Common myeloid progenitor, CD34-positive (primary cell): ENCODE results near the gene STK10.
A peak's percentile ranks its signal among the peaks of the same experiment; 100 is the strongest.

Experiments
- CTCF ChIA-PET: fragments of 350-600 bp; sonication (Branson Sonifier 250); formaldehyde crosslinking; loops from one replicate; lab custom pipeline; 2021; ENCODE audit warnings: antibody characterized with exemption; lab: Charles Lee
- POLR2A ChIA-PET: fragments of 350-600 bp; sonication (Branson Sonifier 250); formaldehyde crosslinking; loops from one replicate; lab custom pipeline; 2021; ENCODE audit warnings: antibody characterized with exemption; lab: Charles Lee
- DNase-seq, 3 donors: peaks; one replicate each; pipeline versions ENCODE4 v3.0.0 to v3.0.0-alpha.2; 2013
- H3K27ac ChIP-seq, 2 experiments: 1 replicate in 1 of 2; 2 replicates in 1 of 2; pipeline ENCODE4 v1.7.0; 2013; ENCODE audit warnings: inconsistent platforms in 2 of 2, low read length in 2 of 2, mild to moderate bottlenecking in 2 of 2, low read depth in 1 of 2, moderate library complexity in 1 of 2; ENCODE audit not compliant: severe bottlenecking in 2 of 2, insufficient read depth in 1 of 2, poor library complexity in 1 of 2
- H3K27me3 ChIP-seq, 5 experiments: replicated peaks in 2 of 5; 1 replicate in 3 of 5; 2 replicates in 2 of 5; pipeline versions ENCODE4 v1.6.1 to v1.7.0; 2013; ENCODE audit warnings: low read length in 4 of 5, mild to moderate bottlenecking in 2 of 5, moderate library complexity in 2 of 5, inconsistent platforms in 1 of 5; ENCODE audit not compliant: insufficient read depth in 5 of 5, control insufficient read depth in 4 of 5
- H3K36me3 ChIP-seq, 4 experiments: 1 replicate in 2 of 4; 2 replicates in 2 of 4; pipeline versions ENCODE4 v1.6.1 to v1.7.0; 2013; ENCODE audit warnings: low read length in 3 of 4, control low read depth in 1 of 4, mild to moderate bottlenecking in 1 of 4; ENCODE audit not compliant: control insufficient read depth in 4 of 4, insufficient read depth in 4 of 4
- H3K4me1 ChIP-seq, 4 experiments: 1 replicate in 3 of 4; 2 replicates in 1 of 4; pipeline versions ENCODE4 v1.6.1 to v1.7.1; 2013; ENCODE audit warnings: low read length in 3 of 4, mild to moderate bottlenecking in 3 of 4, control low read depth in 1 of 4, inconsistent platforms in 1 of 4, moderate library complexity in 1 of 4; ENCODE audit not compliant: control insufficient read depth in 4 of 4, insufficient read depth in 4 of 4; ENCODE audit errors: control extremely low read depth in 1 of 4
- H3K4me3 ChIP-seq, 7 experiments: 1 replicate in 4 of 7; 2 replicates in 3 of 7; pipeline versions ENCODE4 v1.5.1 to v1.7.0; 2013; ENCODE audit warnings: mild to moderate bottlenecking in 7 of 7, low read length in 6 of 7, moderate library complexity in 6 of 7, inconsistent platforms in 2 of 7, low read depth in 2 of 7, control low read depth in 1 of 7; ENCODE audit not compliant: insufficient read depth in 4 of 7, control insufficient read depth in 1 of 7; ENCODE audit errors: extremely low read depth in 1 of 7
- H3K9me3 ChIP-seq, 5 experiments: 1 replicate in 4 of 5; 2 replicates in 1 of 5; pipeline versions ENCODE4 v1.6.1 to v1.7.1; 2013; ENCODE audit warnings: low read length in 4 of 5, mild to moderate bottlenecking in 2 of 5, inconsistent platforms in 1 of 5, low read depth in 1 of 5, moderate library complexity in 1 of 5; ENCODE audit not compliant: control insufficient read depth in 4 of 5, insufficient read depth in 2 of 5; ENCODE audit errors: control extremely low read depth in 1 of 5
- WGBS: methylation state at CpG from one replicate; pipeline ENCODE4 v1.1.5; 2013; ENCODE audit not compliant: insufficient coverage; 5-methylcytosine and 5-hydroxymethylcytosine counted together

The STK10 gene

GRCh38 chr5:172169216-172169615 lies 18.8 kb downstream of the STK10 start:
- Histone ChIP-seq H3K9me3 (no peaks in the 10 kb centered on the region), H3K4me1 (peaks cover 0 to 64% (median 51%) of the 10 kb centered on the region in 4 experiments), H3K27me3 (no peaks in the 10 kb centered on the region), H3K27ac (no peak overlapping the region), H3K4me3 (no peak overlapping the region), H3K36me3 (peaks cover 5 to 74% (median 7%) of the 10 kb centered on the region in 4 experiments)
- ChIA-PET CTCF (interaction anchor here (2.2 kb wide), 2 partner anchors 9 to 19 kb away, joined by 6 read pairs; partner anchors contain the start of gene STK10), POLR2A (interaction anchor here (1.3 kb wide), 1 partner anchor 11 kb away, joined by 4 read pairs; no protein-coding TSS in a partner anchor)
- WGBS: 100% methylated on average over 2 of the region's 2 CpGs
- no peak for DNase-seq

DNA sequence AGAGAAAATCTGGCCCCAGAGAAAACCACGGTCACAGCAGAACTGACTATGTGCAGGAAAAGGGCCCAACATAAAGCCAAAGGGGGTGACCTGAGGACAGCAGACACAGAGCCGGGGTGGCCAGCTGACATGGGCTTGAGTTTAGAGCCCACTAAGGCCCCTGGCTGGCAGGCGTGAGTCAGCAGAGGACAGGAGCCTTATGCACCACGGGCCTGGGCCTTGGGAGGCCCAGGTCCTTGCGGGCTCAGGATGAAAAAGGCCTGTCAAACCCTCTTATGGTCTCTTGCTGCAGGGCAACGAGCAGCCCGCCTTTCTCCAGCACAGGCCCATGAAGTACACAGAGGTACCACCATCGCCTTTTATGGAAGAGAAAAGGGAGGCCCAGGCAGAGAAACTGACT lies 19.7 kb downstream of the STK10 start:
- H3K4me1 ChIP-seq: peaks cover 0 to 56% (median 43%) of the 10 kb centered on the region in 4 experiments
- peak overlapping the region in 1 of 2 experiments; percentile 53 for H3K27ac ChIP-seq
- ChIA-PET CTCF (interaction anchor here (0.6 to 2.2 kb wide), 3 partner anchors 8 to 20 kb away, joined by 3 to 6 read pairs (median 6); partner anchors contain the start of gene STK10), POLR2A (interaction anchor here (0.8 kb wide), 1 partner anchor 18 kb away, joined by 3 read pairs; no protein-coding TSS in a partner anchor)
- H3K27me3 ChIP-seq: no peaks in the 10 kb centered on the region
- H3K4me3 ChIP-seq: no peak overlapping the region
- 84% methylated on average over 6 of the region's 8 CpGs for WGBS
- no peaks in the 10 kb centered on the region for H3K9me3 ChIP-seq
- no peak for DNase-seq
- H3K36me3 ChIP-seq: peaks cover 0 to 69% (median 8%) of the 10 kb centered on the region in 4 experiments

GRCh38 chr5:172167895-172168294 lies 20.1 kb downstream of the STK10 start:
- peaks cover 0 to 65% (median 6%) of the 10 kb centered on the region in 4 experiments for H3K36me3 ChIP-seq
- H3K4me1 ChIP-seq: peaks cover 0 to 51% (median 40%) of the 10 kb centered on the region in 4 experiments
- H3K4me3 ChIP-seq: no peak overlapping the region
- no peaks in the 10 kb centered on the region for H3K9me3 ChIP-seq
- no peak for DNase-seq
- no peaks in the 10 kb centered on the region for H3K27me3 ChIP-seq
- ChIA-PET CTCF (interaction anchor here (1.0 kb wide), 2 partner anchors 12 to 19 kb away, joined by 3 to 4 read pairs; no protein-coding TSS in a partner anchor), POLR2A (interaction anchor here (0.8 kb wide), 1 partner anchor 19 kb away, joined by 3 read pairs; no protein-coding TSS in a partner anchor)
- H3K27ac ChIP-seq: no peak overlapping the region
- 89% methylated on average over 7 of the region's 7 CpGs for WGBS

GRCh38 chr5:172166030-172166826 lies 21.8 kb downstream of the STK10 start:
- peaks cover 4 to 68% (median 6%) of the 10 kb centered on the region in 4 experiments for H3K36me3 ChIP-seq
- 81% methylated on average over 13 of the region's 16 CpGs for WGBS
- no peak overlapping the region for H3K4me3 ChIP-seq
- no peak for DNase-seq
- no peak overlapping the region for H3K27ac ChIP-seq
- POLR2A ChIA-PET: no interaction called here
- CTCF ChIA-PET: interaction anchor here (1.7 kb wide), 1 partner anchor 9 kb away, joined by 7 read pairs; no protein-coding TSS in a partner anchor
- no peaks in the 10 kb centered on the region for H3K27me3 ChIP-seq
- H3K4me1 ChIP-seq: peaks cover 0 to 44% (median 37%) of the 10 kb centered on the region in 4 experiments
- no peaks in the 10 kb centered on the region for H3K9me3 ChIP-seq

DNA sequence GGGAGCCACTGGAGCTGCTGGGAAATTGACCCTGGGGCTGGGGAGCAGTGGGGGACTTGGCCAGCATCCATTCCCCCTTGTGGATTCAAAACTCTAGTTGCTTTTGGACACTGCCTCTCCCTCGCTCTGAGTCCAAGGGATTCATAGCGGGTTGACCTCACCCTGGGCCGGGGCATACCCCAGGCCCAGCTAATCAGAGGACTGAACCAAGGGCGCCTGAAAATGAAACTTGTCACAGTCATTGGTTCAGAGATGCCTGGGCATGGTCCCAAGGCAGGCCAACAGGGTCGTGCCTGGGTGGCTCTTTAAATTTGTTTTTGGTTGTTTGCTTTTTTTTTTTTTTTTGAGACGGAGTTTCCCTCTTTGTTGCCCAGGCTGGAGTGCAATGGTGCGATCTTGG lies 22.6 kb downstream of the STK10 start:
- 70% methylated on average over 4 of the region's 7 CpGs for WGBS
- peaks cover 0 to 36% (median 29%) of the 10 kb centered on the region in 4 experiments for H3K4me1 ChIP-seq
- H3K4me3 ChIP-seq: no peak overlapping the region
- H3K27ac ChIP-seq: peak overlapping the region in 1 of 2 experiments; percentile 40
- H3K9me3 ChIP-seq: no peaks in the 10 kb centered on the region
- no peaks in the 10 kb centered on the region for H3K27me3 ChIP-seq
- H3K36me3 ChIP-seq: peaks cover 5 to 63% (median 6%) of the 10 kb centered on the region in 4 experiments
- no peak for DNase-seq
- ChIA-PET POLR2A (no interaction called here), CTCF (interaction anchor here (1.0 to 4.5 kb wide), 3 partner anchors 8 to 13 kb away, joined by 5 to 32 read pairs (median 7); no protein-coding TSS in a partner anchor)

GRCh38 chr5:172164769-172165212 lies 23.2 kb downstream of the STK10 start:
- 93% methylated on average over 11 of the region's 13 CpGs for WGBS
- H3K27me3 ChIP-seq: no peaks in the 10 kb centered on the region
- peak overlapping the region in 1 of 2 experiments; percentile 40 for H3K27ac ChIP-seq
- POLR2A ChIA-PET: no interaction called here
- H3K36me3 ChIP-seq: peaks cover 5 to 56% (median 6%) of the 10 kb centered on the region in 4 experiments
- no peak overlapping the region for H3K4me3 ChIP-seq
- DNase-seq: no peak
- CTCF ChIA-PET: interaction anchor here (1.0 to 4.5 kb wide), 3 partner anchors 8 to 12 kb away, joined by 5 to 32 read pairs (median 7); no protein-coding TSS in a partner anchor
- no peaks in the 10 kb centered on the region for H3K9me3 ChIP-seq
- peaks cover 0 to 29% (median 23%) of the 10 kb centered on the region in 4 experiments for H3K4me1 ChIP-seq
